Measurements from ENCODE around the gene B4GALNT3.

DNA sequence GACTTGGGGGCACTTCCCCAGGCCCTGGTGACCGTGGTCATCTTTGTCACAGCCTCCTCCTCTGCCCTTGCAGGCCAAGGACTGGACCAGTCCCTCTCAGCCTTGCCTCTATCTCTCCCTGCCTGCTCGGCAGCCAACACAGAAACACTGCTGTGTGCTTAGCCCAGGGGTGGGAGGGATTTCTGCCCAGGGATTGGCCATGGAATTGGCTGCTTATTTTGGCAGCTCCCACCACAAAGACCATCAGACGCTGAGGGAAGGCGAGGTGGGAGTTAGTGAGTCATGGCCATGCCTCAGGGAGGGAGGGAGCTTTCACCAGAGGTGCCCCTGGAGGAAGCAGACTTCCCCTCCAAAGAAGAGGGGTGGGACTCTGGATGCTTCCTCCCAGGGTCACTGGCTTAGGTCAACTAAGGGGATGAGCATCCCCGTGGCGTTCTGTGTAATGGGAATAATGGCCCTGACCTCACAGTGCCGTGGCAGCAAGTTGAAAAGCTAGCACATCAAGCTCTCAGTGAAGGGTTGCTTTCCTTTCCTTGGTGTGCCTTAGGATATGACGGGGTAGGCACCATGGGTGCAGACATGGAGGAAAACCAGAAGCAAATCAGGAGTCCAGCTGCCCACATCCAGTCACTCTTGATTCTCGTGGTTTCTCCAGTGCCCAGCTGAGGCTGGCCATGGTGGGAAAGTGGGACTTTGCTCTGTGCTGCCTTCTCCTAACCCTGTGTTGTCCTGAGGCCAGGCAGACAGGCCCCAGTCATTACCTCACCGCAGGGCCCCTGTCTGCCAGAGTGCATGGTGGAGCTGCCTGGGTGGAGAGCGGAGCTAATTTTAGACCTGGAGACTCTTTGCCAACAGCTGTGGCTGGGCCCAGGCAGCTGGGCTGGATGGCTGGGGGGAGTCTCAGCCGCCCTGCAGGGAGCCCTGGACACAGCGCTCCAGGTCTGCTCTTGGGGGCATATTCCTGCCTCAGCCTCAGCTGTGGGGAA is 21.4 kb downstream of the B4GALNT3 start:
- TF ChIP-seq TAF1 (IDR thresholded peaks at IDR 0.05; ENCODE audit: low read depth, low read length): no peak
- TF ChIP-seq POLR2A (IDR thresholded peaks at IDR 0.05; ENCODE audit: low read depth, low read length): no peak
